Gastroesophageal sphincter (tissue), 3 donors: ENCODE data around the gene PRAC1.

ENCODE experiments used
- POLR2AphosphoS5 ChIP-seq: sonication (generic); formaldehyde crosslinking; IDR thresholded peaks from one replicate; pipeline ENCODE4 v1.6.1; 2017; ENCODE audit warnings: antibody characterized with exemption
- TF ChIP-seq, protein P1 (sequence below), 4 experiments: fragments of 200-600 bp in 2 of 4; fragments of 450-650 bp in 2 of 4; sonication (generic) in 1 of 4; IDR thresholded peaks; one replicate each; pipeline ENCODE4 v1.5.1; 2017 to 2019; ENCODE audit warnings: antibody characterized with exemption in 4 of 4, mild to moderate bottlenecking in 2 of 4, moderate library complexity in 2 of 4

DNA sequence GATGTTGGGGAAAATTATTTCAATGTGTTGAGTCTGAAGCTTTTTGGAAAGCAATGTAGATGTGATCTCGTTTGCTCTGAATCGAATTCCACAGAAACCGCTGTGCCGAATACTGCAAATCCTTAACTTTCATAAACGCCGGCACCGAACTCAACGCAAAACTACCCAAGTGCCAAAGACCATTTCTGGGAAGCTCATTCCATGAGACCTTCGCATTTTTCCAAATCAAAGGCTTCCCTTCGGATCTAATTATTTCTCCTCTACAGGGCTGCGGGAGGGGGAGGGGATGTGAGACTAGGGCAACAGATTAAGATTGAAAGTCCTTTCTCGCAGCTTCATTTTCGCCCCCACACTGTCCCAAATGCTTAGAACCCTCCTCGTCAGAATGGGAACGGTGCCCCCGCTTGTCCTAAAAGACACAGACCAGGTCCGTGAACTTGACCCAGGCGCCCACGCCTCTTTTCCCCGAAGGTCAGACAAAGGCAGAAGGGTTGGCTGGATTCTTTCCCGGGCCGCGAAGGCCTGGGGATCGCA, 4.0 kb downstream of the PRAC1 start:
- TF ChIP-seq, protein P1, sequence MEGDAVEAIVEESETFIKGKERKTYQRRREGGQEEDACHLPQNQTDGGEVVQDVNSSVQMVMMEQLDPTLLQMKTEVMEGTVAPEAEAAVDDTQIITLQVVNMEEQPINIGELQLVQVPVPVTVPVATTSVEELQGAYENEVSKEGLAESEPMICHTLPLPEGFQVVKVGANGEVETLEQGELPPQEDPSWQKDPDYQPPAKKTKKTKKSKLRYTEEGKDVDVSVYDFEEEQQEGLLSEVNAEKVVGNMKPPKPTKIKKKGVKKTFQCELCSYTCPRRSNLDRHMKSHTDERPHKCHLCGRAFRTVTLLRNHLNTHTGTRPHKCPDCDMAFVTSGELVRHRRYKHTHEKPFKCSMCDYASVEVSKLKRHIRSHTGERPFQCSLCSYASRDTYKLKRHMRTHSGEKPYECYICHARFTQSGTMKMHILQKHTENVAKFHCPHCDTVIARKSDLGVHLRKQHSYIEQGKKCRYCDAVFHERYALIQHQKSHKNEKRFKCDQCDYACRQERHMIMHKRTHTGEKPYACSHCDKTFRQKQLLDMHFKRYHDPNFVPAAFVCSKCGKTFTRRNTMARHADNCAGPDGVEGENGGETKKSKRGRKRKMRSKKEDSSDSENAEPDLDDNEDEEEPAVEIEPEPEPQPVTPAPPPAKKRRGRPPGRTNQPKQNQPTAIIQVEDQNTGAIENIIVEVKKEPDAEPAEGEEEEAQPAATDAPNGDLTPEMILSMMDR (IDR thresholded peaks at IDR 0.05) = no peak
- no peak for TF ChIP-seq POLR2AphosphoS5
